Astrocyte of the spinal cord (primary cell): ENCODE results near the gene ACD.

Experiments
- DNase-seq: peaks from one replicate; pipeline ENCODE4 v3.0.0; 2011; ENCODE audit warnings: low read depth, low spot score
- H3K4me3 ChIP-seq: 2 replicates; pipeline ENCODE4 v1.5.1; 2011; ENCODE audit warnings: low read depth, mild to moderate bottlenecking, low read length, moderate library complexity
- CTCF ChIP-seq: IDR thresholded peaks from 2 replicates; pipeline ENCODE4 v1.5.1; 2012; ENCODE audit warnings: low read depth, mild to moderate bottlenecking, low read length, inconsistent platforms
- in situ Hi-C: cut with HindIII; loops from 2 replicates; pipeline ENCODE4 v1.10.0; 2017; ENCODE audit warnings: low sequenced_read_pairs

ACD gene

GRCh38 chr16:67659675-67660563 lies at the start of gene ACD:
ACD (minus strand) TSS chr16:67660260; CDS start chr16:67660220, 40 bp downstream.
- no peak for TF ChIP-seq CTCF
- peak; percentile 91 for DNase-seq
- peak within 1 kb of the TSS; percentile 87 for H3K4me3 ChIP-seq
- in situ Hi-C loops, result no loop called here

DNA sequence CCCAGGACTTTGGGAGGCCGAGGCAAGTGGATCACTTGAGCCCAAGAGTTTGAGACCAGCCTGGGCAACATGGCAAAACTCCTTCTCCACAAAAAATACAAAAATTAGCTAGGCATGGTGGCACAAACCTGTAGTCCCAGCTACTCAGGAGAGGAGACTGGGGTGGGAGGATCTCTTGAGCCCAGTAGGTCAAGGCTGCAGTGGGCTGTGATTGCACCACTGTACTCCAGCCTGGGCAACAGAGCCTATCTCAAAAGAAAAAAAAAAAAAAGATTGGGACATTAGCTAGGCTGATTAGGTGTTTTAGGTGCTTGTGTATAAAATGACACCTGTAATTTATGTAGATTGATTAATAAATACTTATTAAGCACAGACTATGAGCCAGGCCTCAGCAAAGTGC lies 49.0 kb upstream of the ACD start:
- no peak for DNase-seq
- in situ Hi-C loops, result no loop called here
- TF ChIP-seq CTCF, result no peak
- H3K4me3 ChIP-seq, result no peak overlapping the region

GRCh38 chr16:67708368-67708771 lies 48.3 kb upstream of the ACD start:
- no peak for DNase-seq
- in situ Hi-C loops, result no loop called here
- no peak for TF ChIP-seq CTCF

GRCh38 chr16:67707790-67708189 lies 47.7 kb upstream of the ACD start:
- no peak for DNase-seq
- in situ Hi-C loops, result no loop called here
- TF ChIP-seq CTCF, result no peak

More at GRCh38 chr16:67708368-67708771, 48.3 kb upstream of the ACD start:
- H3K4me3 ChIP-seq, result no peak overlapping the region

GRCh38 chr16:67707210-67707609 lies 47.1 kb upstream of the ACD start:
- no peak for TF ChIP-seq CTCF
- no peak for DNase-seq
- in situ Hi-C loops, result no loop called here
- H3K4me3 ChIP-seq, result no peak overlapping the region

More at GRCh38 chr16:67707790-67708189, 47.7 kb upstream of the ACD start:
- H3K4me3 ChIP-seq, result no peak overlapping the region

DNA sequence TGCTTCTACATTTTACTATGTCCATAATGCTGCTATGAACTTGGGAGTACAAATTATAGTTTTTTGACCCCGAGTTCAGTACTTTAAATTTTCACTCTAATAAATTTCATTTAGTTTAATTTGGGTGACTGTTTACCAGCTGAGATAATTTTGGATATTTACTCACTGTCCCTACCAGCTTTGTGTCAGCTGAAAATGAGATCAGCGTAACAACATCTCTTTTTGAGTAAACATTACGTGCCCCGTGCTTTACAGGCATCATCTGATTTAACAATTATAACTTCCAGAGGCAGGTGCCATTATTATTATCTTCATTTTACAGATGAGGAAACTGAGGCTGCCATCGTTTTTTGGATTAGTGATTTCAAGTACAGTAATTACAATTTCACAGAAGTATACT lies 44.0 kb upstream of the ACD start:
- no peak for DNase-seq
- in situ Hi-C loops, result no loop called here
- TF ChIP-seq CTCF, result no peak
- no peak overlapping the region for H3K4me3 ChIP-seq
